ENCODE data around the gene ATXN1. TPM values are rescaled to one million over a fixed set of nuclear protein-coding genes. Genes with fewer than 3 reads are reported as not detected.
A peak's percentile ranks its signal among the peaks of the same experiment; 100 is the strongest.
"Not testable (repeated sequence)": the region's sequence is repeated elsewhere in the genome, so short reads cannot be mapped to it uniquely, and the experiment has no call there.

ATXN1 gene
- total RNA-seq, 1 experiment from 2014 or later = 6.3 TPM

DNA sequence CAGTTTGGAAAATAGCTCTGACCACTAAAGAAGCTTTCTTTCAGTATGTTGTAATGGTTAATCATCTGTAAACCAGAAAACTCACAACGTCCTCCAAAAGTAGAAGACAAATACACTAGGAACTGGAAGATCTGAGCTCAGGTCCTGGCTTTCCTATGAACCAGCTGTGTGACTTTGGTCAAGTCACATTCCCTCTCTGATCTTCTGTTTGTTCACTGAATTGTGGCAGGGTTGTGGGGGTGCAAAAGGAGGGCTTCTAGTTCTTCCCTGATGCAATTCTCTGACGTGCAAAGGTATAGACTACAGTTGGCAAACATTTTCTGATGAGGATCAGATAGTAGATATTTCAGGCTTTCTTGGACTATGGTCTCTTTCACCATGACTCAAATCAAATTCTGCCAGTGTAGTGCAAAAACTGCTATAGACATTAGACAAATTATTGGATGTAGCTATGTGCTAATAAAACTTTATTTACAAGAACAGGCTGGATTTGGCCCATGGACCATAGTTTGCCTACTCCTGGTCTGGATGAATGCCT is 44.9 kb downstream of the ATXN1 start:
- H3K36me3 ChIP-seq = no peaks in the 10 kb centered on the region
- no peak overlapping the region for H3K27ac ChIP-seq
- DNase-seq = no peak
- no peaks in the 10 kb centered on the region for H3K27me3 ChIP-seq
- H3K4me1 ChIP-seq = peaks cover 25% of the 10 kb centered on the region
- H3K4me3 ChIP-seq = no peak overlapping the region
- H3K9me3 ChIP-seq (replicated peaks) = no peaks in the 10 kb centered on the region

DNA sequence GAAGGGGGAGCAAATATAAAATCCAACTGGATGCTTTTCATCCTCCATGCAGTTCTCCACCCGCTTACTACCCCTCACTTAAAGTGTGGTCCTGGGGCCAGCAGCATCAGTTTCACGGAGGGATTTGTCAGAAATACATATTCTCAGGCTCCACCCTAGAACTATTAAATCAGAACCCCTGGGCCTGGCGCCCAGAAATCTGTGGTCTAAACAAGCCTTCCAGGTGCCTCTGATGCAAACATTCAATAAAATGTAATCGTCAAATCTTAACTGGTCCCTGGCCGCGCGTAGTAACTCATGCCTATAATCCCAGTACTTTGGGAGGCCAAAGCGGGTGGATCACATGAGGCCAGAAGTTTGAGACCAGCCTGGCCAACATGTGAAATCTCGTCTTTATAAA is 47.7 kb downstream of the ATXN1 start:
- no peak for DNase-seq
- Histone ChIP-seq H3K9me3 (replicated peaks) (no peaks in the 10 kb centered on the region), H3K27me3 (no peaks in the 10 kb centered on the region), H3K27ac (no peak overlapping the region), H3K4me3 (no peak overlapping the region), H3K36me3 (no peaks in the 10 kb centered on the region), H3K4me1 (peaks cover 10% of the 10 kb centered on the region)

DNA sequence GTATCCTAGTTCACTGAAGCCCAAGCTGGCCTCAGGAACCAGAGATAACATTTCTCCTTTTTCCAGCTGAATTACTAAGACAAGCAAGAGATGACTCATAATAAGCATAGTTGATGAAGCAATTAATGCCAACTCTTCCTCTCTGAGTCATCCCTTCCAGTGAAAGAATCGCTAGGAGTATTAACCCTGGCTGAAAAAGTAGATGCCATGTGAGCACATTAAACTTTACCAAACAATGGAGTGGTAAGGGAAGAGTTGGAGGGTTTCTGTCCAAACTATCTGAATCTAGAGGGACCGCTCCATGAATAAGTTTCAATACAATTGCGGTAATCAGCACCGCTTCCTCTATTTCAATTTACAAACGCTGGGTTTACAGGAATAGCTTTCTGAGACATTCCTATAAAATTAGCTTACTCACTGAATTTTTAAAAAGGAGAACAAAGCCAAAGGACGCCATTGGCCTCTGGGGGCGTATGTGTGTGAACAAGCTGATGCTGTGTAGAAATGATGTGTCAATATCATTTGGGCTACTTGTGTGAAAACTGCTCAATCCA is 48.3 kb downstream of the ATXN1 start:
- Histone ChIP-seq H3K9me3 (replicated peaks) (no peaks in the 10 kb centered on the region), H3K36me3 (no peaks in the 10 kb centered on the region), H3K4me3 (no peak overlapping the region), H3K27me3 (no peaks in the 10 kb centered on the region), H3K4me1 (peaks cover 4% of the 10 kb centered on the region), H3K27ac (no peak overlapping the region; the same call in 1 of the 2 replicates)
- DNase-seq = peak in 1 of 2 experiments; percentile 16

DNA sequence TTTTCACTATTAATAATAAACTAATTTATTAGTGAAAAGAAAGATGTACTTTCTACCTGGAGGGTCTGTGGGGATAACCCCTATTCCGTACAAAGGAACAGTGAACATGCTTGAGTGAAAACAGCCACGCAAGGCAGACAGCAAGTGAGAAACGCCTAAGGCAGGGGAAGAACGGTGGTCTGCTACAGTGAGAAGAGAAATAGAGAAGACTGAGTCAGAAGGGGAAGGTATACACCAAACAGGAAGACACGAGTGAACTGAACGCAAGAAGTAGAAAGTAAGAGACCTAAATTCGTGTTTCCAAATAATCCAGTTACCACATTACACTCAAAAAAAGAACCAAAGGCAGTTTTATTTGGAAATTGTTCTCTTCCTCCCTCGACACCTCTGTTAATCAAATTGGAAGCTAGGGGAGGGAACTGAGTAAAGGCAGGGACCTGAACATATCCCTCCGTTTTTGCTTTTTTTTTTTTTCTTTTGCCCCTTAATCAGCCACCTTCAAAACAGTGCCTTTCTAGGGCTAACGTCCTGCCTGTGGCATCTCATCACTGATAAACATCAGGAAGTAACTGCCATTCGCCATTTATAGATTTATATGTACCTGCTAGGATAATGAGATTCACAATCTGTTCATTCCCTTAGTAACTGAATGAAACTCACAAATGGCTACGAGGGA is 48.9 kb downstream of the ATXN1 start:
- Histone ChIP-seq H3K27me3 (no peaks in the 10 kb centered on the region), H3K36me3 (no peaks in the 10 kb centered on the region), H3K4me1 (peaks cover 3% of the 10 kb centered on the region; the same call in 1 of the 2 replicates), H3K4me3 (no peak overlapping the region), H3K9me3 (replicated peaks) (no peaks in the 10 kb centered on the region), H3K27ac (no peak overlapping the region; the same call in 1 of the 2 replicates)
- DNase-seq = no peak

DNA sequence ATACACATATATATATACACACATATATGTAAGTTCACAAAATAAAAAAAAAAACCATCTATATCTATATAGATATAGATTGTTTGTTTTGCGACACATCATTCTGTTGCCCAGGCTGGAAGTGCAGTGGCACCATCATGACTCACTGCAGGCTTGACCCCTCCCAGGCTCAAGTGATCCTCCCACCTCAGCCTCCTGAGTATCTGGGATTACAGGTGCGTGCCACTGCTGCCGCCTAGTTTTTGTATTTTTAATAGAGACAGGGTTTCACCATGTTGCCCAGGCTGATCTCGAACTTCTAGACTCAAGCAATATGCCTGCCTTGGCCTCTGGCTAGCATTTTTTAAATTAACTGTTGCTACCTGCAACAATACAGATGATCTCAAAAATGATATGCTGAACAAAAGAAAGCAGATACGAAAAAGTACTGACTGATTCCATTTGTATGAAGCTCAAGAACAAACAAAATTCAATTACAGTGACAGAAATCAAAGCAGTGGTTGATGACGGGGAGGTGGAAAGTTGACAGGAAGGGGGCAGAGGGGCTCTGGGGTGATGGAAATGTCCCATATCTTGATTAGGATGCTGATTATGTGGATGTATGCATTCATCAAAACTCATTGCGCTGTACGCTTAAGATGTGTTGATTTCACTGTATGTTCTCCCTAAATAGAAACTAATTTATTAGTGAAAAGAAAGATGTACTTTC is 49.6 kb downstream of the ATXN1 start:
- Histone ChIP-seq H3K27me3 (no peaks in the 10 kb centered on the region), H3K27ac (no peak overlapping the region), H3K36me3 (no peaks in the 10 kb centered on the region), H3K9me3 (replicated peaks) (no peaks in the 10 kb centered on the region), H3K4me1 (peaks cover 3% of the 10 kb centered on the region; the same call in 1 of the 2 replicates), H3K4me3 (no peak overlapping the region)
- DNase-seq = no peak

DNA sequence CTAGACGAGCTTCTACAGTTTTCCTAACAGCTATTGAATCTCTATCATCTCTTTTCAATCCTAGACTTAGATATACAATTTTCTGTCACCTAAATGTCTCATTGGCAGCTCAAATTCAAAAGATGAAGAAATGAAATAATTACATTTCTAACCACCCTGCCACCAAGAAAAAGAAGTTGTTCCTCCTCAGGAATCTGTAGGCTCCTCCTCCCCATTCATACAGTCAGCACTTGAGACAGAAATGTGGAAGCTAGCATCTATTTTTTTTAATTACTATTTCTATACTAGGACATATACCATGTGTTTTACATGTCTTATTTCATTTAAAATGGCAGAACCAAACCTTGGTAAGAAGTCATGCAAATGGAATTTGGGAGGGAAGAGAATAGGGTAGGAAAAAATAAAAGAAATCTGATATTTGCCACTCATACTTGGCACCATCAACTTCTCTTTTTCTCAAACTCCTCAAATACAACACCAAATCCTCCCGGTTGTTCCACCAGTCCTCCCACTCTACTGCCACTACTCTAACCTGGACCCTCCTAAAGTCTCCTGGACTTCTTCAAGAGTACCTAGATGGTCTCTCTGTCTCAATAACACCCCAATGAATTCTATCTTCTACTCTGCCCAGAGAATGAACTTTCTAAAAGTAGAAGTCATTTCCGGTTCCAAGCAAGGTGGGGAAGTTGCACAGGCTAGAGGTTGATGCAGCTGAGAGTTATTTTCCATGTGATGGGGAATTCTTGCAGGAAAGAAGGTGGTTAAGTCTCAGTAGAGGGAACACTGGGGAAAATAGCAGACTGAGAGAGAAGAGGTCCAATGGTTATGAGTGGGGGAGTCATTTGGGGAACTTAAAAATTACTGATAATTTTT is 54.1 kb downstream of the ATXN1 start:
- Histone ChIP-seq H3K4me3 (no peak overlapping the region), H3K36me3 (no peaks in the 10 kb centered on the region)

DNA sequence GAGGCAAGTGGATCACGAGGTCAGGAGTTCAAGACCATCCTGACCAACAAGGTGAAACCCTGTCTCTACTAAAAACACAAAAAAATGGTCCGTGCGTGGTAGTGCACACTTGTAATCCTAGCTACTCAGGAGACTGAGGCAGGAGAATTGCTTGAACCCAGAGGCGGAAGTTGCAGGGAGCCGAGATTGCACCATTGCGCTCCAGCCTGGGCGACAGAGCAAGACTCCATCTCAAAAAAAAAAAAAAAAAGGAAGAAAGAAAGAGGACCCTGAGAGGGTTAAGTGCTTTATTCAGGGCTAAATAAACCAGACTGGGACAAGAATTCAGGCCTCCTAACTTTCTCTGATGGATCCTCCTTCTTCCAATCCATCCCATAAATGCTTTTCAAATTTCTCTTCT is 54.8 kb downstream of the ATXN1 start:
- not testable (repeated sequence) for H3K4me1 ChIP-seq; H3K9me3 ChIP-seq (replicated peaks); H3K36me3 ChIP-seq; H3K4me3 ChIP-seq; H3K27ac ChIP-seq; H3K27me3 ChIP-seq; DNase-seq

More for the DNA sequence above, 54.1 kb downstream of the ATXN1 start:
- Histone ChIP-seq H3K27ac (no peak overlapping the region), H3K4me1 (no peaks in the 10 kb centered on the region), H3K27me3 (no peaks in the 10 kb centered on the region), H3K9me3 (replicated peaks) (no peaks in the 10 kb centered on the region)
- no peak for DNase-seq

DNA sequence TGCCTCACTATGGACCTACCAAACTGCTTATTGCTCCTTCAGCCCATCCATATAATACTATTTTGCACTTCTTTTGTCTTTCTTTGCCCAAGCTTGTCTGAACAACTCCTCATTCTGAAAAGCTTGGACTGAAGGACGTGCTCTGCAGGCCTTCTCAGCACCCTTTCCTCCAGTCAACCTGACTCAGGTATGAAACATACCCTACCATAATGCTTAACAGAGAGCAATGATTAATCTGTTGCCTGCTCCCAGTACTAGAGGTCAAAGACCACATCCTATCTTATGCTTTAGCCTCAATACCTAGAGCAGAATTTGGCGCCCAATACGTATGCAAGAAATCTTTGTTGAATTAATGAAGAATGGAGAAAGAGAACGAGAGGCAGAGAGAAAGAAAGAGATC is 55.2 kb downstream of the ATXN1 start:
- DNase-seq = no peak
- no peaks in the 10 kb centered on the region for H3K9me3 ChIP-seq (replicated peaks)
- H3K4me1 ChIP-seq = no peaks in the 10 kb centered on the region
- no peaks in the 10 kb centered on the region for H3K27me3 ChIP-seq
- H3K27ac ChIP-seq = no peak overlapping the region
- H3K4me3 ChIP-seq = no peak overlapping the region
- H3K36me3 ChIP-seq = no peaks in the 10 kb centered on the region

DNA sequence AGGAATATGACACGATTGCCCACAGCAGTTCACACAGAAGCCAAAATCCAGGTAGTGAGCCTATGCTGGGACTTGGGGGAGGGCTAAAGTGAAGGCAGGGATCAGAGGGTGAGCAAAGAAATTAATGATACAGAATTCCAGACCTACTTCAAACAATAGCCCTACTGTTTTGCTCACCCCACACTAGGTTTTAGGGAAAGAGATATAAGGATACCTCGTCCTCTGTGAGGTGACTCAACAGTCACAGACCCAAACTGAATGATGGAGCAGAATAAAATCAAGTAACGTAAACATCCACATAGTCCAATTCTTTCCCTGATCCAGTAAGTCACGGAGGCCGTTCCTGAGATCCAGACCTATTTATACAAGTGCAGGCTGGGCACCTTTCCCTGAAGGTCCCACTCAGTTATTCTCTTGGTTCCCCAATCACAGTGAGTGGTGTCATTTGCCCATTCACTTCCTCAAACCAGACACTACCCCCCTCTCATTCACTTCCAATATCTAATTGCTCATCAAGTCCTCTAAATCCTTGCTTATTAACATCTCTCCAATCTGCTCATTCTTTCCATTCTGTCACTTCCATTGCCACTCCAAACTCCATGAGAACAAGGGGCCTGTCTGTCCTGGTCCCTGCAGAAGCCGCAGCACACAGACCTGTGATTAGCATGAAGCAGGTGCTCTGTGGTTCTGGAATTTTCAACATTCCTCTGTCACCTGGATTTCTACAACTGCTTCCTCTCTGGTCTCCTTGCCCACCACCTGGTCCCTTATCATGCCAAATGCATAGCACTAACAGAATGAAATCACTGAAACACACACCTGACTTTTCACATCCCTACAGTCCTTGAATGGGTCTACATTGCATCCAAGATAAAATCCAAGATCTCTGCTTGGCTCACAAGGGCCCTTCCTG is 55.9 kb downstream of the ATXN1 start:
- H3K4me1 ChIP-seq = no peaks in the 10 kb centered on the region
- no peaks in the 10 kb centered on the region for H3K36me3 ChIP-seq
- H3K9me3 ChIP-seq (replicated peaks) = no peaks in the 10 kb centered on the region
- no peak for DNase-seq
- no peak overlapping the region for H3K27ac ChIP-seq
- no peaks in the 10 kb centered on the region for H3K27me3 ChIP-seq
- H3K4me3 ChIP-seq = no peak overlapping the region

DNA sequence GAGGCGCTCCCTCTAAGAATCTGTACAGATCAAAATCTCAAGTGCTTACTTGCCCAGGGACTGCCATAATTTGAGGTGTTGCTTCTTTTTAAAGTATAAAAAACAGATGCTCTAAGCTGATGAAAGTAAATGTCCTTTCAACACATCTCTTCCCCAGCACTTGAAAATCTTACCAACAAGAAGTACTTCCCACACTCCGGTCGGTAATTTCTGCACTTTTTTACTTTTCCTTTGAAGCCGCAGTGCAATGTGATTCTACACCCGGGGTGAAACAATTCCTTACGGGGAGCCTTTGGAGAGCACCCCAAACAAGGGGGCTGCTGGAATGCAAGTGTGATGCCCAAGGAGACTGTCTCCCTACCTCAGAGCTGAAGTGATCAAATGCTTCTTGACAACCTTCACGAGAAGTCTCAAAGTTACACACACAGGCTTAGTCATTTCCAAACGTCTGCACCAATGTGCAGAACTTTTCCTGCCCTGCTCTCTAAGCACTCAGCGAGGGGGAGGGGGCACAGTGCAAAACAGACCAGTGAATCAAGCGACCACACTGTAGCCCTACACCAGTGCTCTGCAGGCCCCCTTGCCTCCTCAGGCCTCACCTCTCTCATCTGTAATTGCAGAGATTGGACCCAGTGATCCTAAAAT is 56.7 kb downstream of the ATXN1 start:
- no peaks in the 10 kb centered on the region for H3K9me3 ChIP-seq (replicated peaks)
- H3K27ac ChIP-seq = no peak overlapping the region
- no peaks in the 10 kb centered on the region for H3K4me1 ChIP-seq
- no peak overlapping the region for H3K4me3 ChIP-seq
- DNase-seq = no peak
- no peaks in the 10 kb centered on the region for H3K27me3 ChIP-seq
- H3K36me3 ChIP-seq = no peaks in the 10 kb centered on the region

DNA sequence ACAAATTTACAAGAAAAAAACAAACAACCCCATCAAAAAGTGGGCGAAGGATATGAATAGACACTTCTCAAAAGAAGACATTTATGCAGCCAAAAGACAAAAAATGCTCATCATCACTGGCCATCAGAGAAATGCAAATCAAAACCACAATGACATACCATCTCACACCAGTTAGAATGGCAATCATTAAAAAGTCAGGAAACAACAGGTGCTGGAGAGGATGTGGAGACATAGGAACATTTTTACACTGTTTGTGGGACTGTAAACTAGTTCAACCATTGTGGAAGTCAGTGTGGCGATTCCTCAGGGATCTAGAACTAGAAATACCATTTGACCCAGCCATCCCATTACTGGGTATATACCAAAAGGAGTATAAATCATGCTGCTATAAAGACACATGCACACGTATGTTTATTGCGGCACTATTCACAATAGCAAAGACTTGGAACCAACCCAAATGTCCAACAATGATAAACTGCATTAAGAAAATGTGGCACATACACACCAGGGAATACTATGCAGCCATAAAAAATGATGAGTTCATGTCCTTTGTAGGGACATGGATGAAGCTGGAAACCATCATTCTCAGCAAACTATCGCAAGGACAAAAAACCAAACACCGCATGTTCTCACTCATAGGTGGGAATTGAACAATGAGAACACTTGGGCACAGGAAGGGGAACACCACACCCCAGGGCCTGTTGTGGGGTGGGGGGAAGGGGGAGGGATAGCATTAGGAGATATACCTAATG is 58.5 kb downstream of the ATXN1 start:
- H3K4me1 ChIP-seq, H3K36me3 ChIP-seq: not testable (repeated sequence)

DNA sequence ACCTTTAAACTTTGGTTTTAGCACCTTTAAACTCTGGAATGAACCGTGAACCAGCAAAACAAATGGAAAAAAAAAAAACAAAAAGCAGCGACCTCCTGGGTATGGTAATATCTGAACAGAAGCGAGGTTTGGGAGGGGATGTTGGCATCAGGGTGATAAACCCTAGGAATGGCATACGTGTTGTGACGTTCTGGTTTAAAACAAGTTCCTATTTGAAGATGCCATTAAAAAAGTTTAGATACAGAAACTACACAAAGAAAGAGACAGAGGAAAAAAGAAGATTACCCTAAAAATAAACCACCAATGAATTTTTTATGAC is 60.4 kb downstream of the ATXN1 start:
- no peaks in the 10 kb centered on the region for H3K4me1 ChIP-seq
- H3K4me3 ChIP-seq = no peak overlapping the region
- H3K27me3 ChIP-seq = no peaks in the 10 kb centered on the region
- no peaks in the 10 kb centered on the region for H3K9me3 ChIP-seq (replicated peaks)
- H3K36me3 ChIP-seq = no peaks in the 10 kb centered on the region
- DNase-seq = no peak
- no peak overlapping the region for H3K27ac ChIP-seq

More for the DNA sequence above, 58.5 kb downstream of the ATXN1 start:
- H3K9me3 ChIP-seq (replicated peaks); H3K4me3 ChIP-seq; H3K27me3 ChIP-seq; DNase-seq; H3K27ac ChIP-seq: not testable (repeated sequence)

Data from SJCRH30 (cell line).